ENCODE measurements around the gene ADAM17. TPM values are rescaled to one million over a fixed set of nuclear protein-coding genes. Genes with fewer than 3 reads are reported as not detected.

ADAM17 gene
- total and polyA plus RNA-seq, 9 of the 15 experiments (the other 6 are each of a cell fraction or from before 2014, with no cell fraction given), result 5.8 to 30.0 (median 19.0) TPM

DNA sequence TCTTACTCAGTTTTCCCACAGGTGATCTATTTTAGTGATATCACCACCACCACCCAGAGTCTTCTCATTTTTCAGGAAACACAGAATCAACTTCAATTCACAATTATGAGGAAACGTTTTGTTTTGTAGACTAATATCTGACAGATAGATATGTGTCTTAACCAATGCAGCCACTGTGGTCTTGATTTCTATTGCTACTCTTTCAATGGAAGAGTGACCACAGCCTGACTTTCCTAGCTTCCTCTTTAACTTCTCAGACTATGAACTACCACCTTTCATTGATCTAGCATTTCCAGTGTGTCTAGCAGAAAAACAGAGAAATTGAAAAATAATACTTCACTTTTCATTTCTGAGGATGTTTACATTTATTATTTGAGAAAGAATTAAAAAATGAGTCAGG, 20.5 kb downstream of the ADAM17 start:
- Histone ChIP-seq H4K20me1 (replicated peaks; ENCODE audit: control insufficient read depth, insufficient read depth, low read length) (no peaks in the 10 kb centered on the region), H3K9me3 (replicated peaks; ENCODE audit: control insufficient read depth, insufficient read depth, low read depth, low read length) (no peaks in the 10 kb centered on the region), H3K27ac (ENCODE audit: extremely low read depth, low read depth, low read length) (no peak overlapping the region), H3K9ac (ENCODE audit: insufficient read depth in 1 of 2, low read depth in 2 of 2, low read length in 2 of 2) (no peak overlapping the region), H3K27me3 (ENCODE audit: control insufficient read depth in 2 of 2, insufficient read depth in 2 of 2, low read length in 2 of 2) (no peaks in the 10 kb centered on the region), H3K36me3 (ENCODE audit: control insufficient read depth, insufficient read depth, low read length) (peaks cover 36% of the 10 kb centered on the region; the same call in 1 of the 3 replicates), H3K9me1 (ENCODE audit: control insufficient read depth, insufficient read depth, low read length) (no peaks in the 10 kb centered on the region), H3K79me2 (ENCODE audit: control insufficient read depth, insufficient read depth, low read length) (peaks cover 4% of the 10 kb centered on the region; the same call in 2 of the 3 replicates), H3K4me2 (ENCODE audit: insufficient read depth, low read length) (no peak overlapping the region), H3K4me1 (replicated peaks in 1 of 2; ENCODE audit: control insufficient read depth in 2 of 2, insufficient read depth in 2 of 2, low read length in 2 of 2) (no peaks in the 10 kb centered on the region), H2AFZ (ENCODE audit: low read depth, low read length) (no peak overlapping the region), H3K4me3 (no peak overlapping the region)
- ATAC-seq (no peak), DNase-seq (ENCODE audit: extremely low read depth in 1 of 4, low spot score in 3 of 4) (no peak), FAIRE-seq (no peak)
- no TSS peak for BruUV-seq (replicated peaks)
- intact Hi-C loops (cut with micrococcal nuclease), result no loop called here
- WGBS (ENCODE audit: insufficient coverage, low coverage, missing lambda C conversion rate), result 25% methylated on average over 1 of the region's 1 CpG
- ChIA-PET CTCF (ENCODE audit: low intra/inter-chr PET ratio) (no interaction called here), POLR2A (interaction anchor here (0.5 to 2.8 kb wide), 4 partner anchors 11 to 227 kb away, joined by 3 to 10 read pairs (median 3); partner anchors contain the start of gene ADAM17)
- TF ChIP-seq, protein P1, sequence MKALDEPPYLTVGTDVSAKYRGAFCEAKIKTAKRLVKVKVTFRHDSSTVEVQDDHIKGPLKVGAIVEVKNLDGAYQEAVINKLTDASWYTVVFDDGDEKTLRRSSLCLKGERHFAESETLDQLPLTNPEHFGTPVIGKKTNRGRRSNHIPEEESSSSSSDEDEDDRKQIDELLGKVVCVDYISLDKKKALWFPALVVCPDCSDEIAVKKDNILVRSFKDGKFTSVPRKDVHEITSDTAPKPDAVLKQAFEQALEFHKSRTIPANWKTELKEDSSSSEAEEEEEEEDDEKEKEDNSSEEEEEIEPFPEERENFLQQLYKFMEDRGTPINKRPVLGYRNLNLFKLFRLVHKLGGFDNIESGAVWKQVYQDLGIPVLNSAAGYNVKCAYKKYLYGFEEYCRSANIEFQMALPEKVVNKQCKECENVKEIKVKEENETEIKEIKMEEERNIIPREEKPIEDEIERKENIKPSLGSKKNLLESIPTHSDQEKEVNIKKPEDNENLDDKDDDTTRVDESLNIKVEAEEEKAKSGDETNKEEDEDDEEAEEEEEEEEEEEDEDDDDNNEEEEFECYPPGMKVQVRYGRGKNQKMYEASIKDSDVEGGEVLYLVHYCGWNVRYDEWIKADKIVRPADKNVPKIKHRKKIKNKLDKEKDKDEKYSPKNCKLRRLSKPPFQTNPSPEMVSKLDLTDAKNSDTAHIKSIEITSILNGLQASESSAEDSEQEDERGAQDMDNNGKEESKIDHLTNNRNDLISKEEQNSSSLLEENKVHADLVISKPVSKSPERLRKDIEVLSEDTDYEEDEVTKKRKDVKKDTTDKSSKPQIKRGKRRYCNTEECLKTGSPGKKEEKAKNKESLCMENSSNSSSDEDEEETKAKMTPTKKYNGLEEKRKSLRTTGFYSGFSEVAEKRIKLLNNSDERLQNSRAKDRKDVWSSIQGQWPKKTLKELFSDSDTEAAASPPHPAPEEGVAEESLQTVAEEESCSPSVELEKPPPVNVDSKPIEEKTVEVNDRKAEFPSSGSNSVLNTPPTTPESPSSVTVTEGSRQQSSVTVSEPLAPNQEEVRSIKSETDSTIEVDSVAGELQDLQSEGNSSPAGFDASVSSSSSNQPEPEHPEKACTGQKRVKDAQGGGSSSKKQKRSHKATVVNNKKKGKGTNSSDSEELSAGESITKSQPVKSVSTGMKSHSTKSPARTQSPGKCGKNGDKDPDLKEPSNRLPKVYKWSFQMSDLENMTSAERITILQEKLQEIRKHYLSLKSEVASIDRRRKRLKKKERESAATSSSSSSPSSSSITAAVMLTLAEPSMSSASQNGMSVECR (CRISPR knock-in tag; IDR thresholded peaks at IDR 0.05), result no peak
- in situ Hi-C loops (cut with MboI), result no loop called here
